SH-SY5Y (cell line): ENCODE data around the gene RMND1.

Experiments used
- GATA2 ChIP-seq: IDR thresholded peaks from 2 replicates; pipeline ENCODE4 v1.6.1; 2011; ENCODE audit warnings: mild to moderate bottlenecking, low read depth, low read length
- GATA3 ChIP-seq: IDR thresholded peaks from 2 replicates; pipeline ENCODE4 v1.6.1; 2011; ENCODE audit warnings: low read depth, mild to moderate bottlenecking, low read length, moderate library complexity

- no peak for TF ChIP-seq GATA2
- no peak for TF ChIP-seq GATA3
Observed at GRCh38 chr6:151436300-151436699, 15.6 kb downstream of the RMND1 start.
